ENCODE results near the gene TRAF1.
A peak's percentile ranks its signal among the peaks of the same experiment; 100 is the strongest.

The TRAF1 gene

DNA sequence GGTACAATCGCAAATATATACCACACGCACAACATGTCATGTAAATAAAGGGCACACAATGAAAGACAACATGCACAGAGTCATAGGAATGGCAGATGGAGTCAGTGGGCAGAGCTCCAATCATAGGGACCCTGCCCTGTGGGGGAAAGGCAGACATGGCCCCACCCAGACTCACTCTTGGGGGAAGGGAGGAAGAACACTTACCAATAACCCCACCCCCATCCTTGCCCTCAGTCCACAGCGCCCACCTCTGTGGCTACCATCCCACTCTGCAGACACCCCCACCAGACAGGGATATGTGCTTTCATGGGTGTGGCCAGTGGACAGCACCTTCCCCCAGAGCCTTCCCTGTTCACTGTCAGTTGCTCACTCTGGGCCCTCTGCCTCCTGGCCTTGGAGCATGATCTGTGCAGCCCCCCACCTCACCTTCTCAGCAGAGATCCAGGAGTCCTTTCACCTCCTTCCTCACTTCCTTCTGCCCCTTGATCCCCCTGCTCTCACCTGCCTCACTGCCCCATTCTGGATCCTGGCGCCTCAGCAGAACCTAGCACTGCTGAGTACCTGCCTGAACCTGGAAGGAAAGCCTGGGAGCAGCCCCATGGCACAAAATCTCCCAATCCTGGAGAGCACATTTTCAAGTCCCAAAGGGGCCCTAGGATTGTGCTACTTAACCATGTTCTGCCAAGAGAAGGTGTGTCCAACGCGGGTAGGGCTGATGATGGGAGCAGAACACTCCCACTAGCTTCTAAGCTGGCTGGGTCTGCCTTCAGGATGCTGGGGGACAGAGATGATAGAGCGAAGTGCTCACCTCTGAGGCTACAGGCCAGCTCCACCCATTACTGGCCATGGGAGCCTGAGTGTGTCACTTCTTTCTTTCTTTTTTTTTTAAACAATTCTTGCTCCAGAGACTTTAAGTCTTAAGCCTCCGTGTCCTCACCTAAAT, 48.1 kb downstream of the TRAF1 start:
- Histone ChIP-seq H4K5ac (ENCODE audit: low read length) (no peak overlapping the region), H3K79me2 (ENCODE audit: control insufficient read depth, insufficient read depth, low read length) (no peaks in the 10 kb centered on the region), H2AK5ac (ENCODE audit: low read length) (no peak overlapping the region), H3K9ac (ENCODE audit: low read length) (no peak overlapping the region), H3K79me1 (ENCODE audit: low read length) (no peaks in the 10 kb centered on the region), H2BK15ac (replicated peaks; ENCODE audit: low read depth) (no peak overlapping the region), H2BK5ac (ENCODE audit: low read length) (no peak overlapping the region), H3K4me3 (ENCODE audit: low read length) (no peak overlapping the region), H3K27me3 (ENCODE audit: insufficient read depth, low read length, poor library complexity) (peaks cover 2% of the 10 kb centered on the region), H3K56ac (ENCODE audit: low read length) (no peak overlapping the region), H3K4ac (ENCODE audit: low read depth, low read length) (no peak overlapping the region), H3K4me2 (ENCODE audit: low read length) (no peak overlapping the region), H3K36me3 (ENCODE audit: control insufficient read depth, insufficient read depth, low read length) (no peaks in the 10 kb centered on the region), H3K27ac (ENCODE audit: low read depth, low read length) (no peak overlapping the region), H3K23ac (ENCODE audit: low read length) (no peak overlapping the region), H4K8ac (ENCODE audit: low read depth, low read length) (no peak overlapping the region), H2BK120ac (ENCODE audit: low read depth, low read length) (no peak overlapping the region), H3K4me1 (ENCODE audit: control insufficient read depth, low read depth, low read length) (peaks cover 5% of the 10 kb centered on the region), H3K18ac (ENCODE audit: low read length) (no peak overlapping the region)
- WGBS (ENCODE audit: extremely low coverage, insufficient coverage, low lambda C conversion rate) = no CpG with 5 or more reads among the region's 8 CpGs
- no peak for DNase-seq

DNA sequence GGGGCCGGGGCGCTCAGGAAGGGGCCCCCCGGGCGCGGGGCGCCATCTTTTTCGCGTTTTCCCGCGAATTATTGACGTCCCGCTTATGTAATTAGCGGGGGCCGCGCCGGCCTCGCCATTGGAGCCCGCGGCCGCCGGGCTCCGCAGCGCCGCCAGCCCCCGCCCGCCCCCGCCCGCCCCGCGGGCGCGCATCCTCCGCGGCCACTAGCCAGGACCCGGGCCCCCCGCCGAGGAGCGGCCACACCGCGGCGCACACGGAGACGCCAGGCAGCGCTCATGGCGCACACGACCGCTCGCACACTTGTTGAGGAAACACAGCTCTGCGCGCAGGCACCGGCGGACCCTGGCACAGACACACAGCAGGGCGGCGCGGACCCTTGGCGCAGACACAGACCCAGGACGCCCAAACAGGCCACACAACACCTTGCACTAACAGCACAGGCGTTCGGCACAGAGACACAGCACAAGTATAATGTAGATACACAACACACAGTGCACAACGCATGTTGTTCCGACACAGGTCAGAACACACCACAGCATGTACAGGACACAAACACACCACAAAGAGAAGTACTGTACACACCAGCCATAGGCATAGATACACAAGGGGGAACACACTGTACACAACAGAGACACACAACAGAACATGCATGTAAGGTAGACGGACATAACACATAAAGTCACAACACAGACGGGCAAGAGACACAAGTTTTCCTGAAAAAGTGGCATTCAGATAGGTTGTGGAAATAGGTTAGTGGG, 49.1 kb downstream of the TRAF1 start:
- DNase-seq = no peak
- H2AK5ac ChIP-seq (ENCODE audit: low read length) = no peak overlapping the region

DNA sequence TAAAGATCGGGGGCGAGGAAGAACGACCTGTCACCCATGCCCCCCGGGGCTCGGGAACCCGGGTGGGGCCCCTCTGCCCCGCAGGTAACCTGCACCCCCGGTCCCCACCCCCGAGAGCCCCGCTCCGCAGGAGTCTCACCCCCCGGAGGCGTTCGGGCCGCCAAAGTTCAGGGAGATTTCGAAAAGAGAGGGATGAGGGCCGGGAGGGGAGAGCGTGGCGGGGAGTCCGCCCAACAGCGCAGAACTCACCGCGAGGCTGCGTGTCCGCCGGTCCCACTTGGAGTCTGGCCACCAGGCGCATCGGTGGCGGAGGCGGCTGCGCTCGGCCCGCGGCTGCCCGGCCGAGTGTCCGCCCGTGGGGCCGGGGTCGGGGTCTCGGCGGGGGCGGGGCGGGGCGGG, 49.8 kb downstream of the TRAF1 start, which contains the start of gene PHF19:
PHF19 (minus strand) TSS at position 347 of the 399 bp plus-strand sequence. CDS start 2,447 bp downstream, outside the sequence.
- no CpG with 5 or more reads among the region's 45 CpGs for WGBS (ENCODE audit: extremely low coverage, insufficient coverage, low lambda C conversion rate)

More for the DNA sequence above, 49.1 kb downstream of the TRAF1 start:
- Histone ChIP-seq H3K18ac (ENCODE audit: low read length) (no peak overlapping the region), H3K4me1 (ENCODE audit: control insufficient read depth, low read depth, low read length) (peaks cover 9% of the 10 kb centered on the region), H3K56ac (ENCODE audit: low read length) (peak overlapping the region; percentile 90), H3K4me3 (ENCODE audit: low read length) (peak overlapping the region; percentile 13), H4K8ac (ENCODE audit: low read depth, low read length) (no peak overlapping the region), H3K4ac (ENCODE audit: low read depth, low read length) (no peak overlapping the region), H3K9ac (ENCODE audit: low read length) (peak overlapping the region; percentile 71), H3K36me3 (ENCODE audit: control insufficient read depth, insufficient read depth, low read length) (no peaks in the 10 kb centered on the region), H2BK15ac (replicated peaks; ENCODE audit: low read depth) (no peak overlapping the region), H3K23ac (ENCODE audit: low read length) (peak overlapping the region; percentile 99), H3K79me2 (ENCODE audit: control insufficient read depth, insufficient read depth, low read length) (no peaks in the 10 kb centered on the region), H3K27me3 (ENCODE audit: insufficient read depth, low read length, poor library complexity) (peaks cover 2% of the 10 kb centered on the region), H4K5ac (ENCODE audit: low read length) (peak overlapping the region; percentile 79), H2BK120ac (ENCODE audit: low read depth, low read length) (no peak overlapping the region), H2BK5ac (ENCODE audit: low read length) (no peak overlapping the region), H3K79me1 (ENCODE audit: low read length) (no peaks in the 10 kb centered on the region), H3K27ac (ENCODE audit: low read depth, low read length) (no peak overlapping the region), H3K4me2 (ENCODE audit: low read length) (peak overlapping the region; percentile 61)
- WGBS (ENCODE audit: extremely low coverage, insufficient coverage, low lambda C conversion rate) = no CpG with 5 or more reads among the region's 63 CpGs

DNA sequence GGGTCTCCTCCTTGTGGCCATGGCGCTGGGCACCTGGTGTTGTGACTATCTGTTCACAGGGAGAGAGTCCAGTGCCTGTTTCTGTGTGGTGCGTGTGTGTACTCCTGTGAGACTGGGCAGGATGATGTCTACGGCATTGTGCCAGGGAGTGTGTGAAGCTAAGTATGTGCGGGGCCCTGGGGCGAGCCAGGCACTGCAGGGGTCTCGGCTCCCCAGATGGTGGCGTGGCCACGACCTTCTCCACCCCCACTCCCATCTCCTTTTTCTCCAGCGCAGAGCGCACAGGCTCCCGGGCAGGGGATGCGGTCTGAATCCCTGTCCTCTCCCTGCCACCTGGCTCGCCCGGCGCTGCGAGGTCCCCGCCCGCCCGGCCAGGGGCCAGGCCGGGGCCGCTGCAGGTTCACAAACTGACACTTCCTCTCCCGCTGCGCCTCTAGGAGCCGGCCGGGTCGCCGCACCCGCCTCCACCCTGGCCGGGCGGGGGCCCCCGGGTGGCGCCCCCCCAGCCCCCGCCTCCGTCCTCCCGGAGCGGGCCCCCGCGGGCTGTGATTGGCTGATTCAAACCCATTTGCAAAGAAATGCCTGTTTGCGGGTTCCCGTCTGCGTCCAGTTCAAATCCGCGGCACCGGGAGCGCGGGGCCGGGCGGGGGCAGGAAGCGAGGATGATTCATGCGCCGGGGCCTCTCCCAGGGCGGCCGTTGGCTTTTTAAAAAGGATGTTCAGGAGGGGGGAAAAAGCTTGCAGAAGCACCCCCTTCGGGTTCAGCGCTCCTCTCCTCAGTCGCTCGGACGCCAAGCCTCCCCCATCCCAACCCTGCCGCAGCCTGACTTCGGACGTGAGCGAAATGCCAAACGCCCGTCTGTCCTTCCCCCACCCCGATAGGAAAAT, 50.4 kb downstream of the TRAF1 start:
- peaks cover 9% of the 10 kb centered on the region for H3K4me1 ChIP-seq (ENCODE audit: control insufficient read depth, low read depth, low read length)
- no CpG with 5 or more reads among the region's 65 CpGs for WGBS (ENCODE audit: extremely low coverage, insufficient coverage, low lambda C conversion rate)
- peak overlapping the region; percentile 45 for H3K27ac ChIP-seq (ENCODE audit: low read depth, low read length)
- H3K18ac ChIP-seq (ENCODE audit: low read length) = peak overlapping the region; percentile 88
- peak overlapping the region; percentile 73 for H3K9ac ChIP-seq (ENCODE audit: low read length)
- no peaks in the 10 kb centered on the region for H3K79me1 ChIP-seq (ENCODE audit: low read length)
- H4K8ac ChIP-seq (ENCODE audit: low read depth, low read length) = no peak overlapping the region
- peak overlapping the region; percentile 9 for H3K4me2 ChIP-seq (ENCODE audit: low read length)
- peaks cover 2% of the 10 kb centered on the region for H3K27me3 ChIP-seq (ENCODE audit: insufficient read depth, low read length, poor library complexity)
- H3K4me3 ChIP-seq (ENCODE audit: low read length) = peak overlapping the region; percentile 36
- peak; percentile 72 for DNase-seq
- H2BK5ac ChIP-seq (ENCODE audit: low read length) = no peak overlapping the region
- no peak overlapping the region for H2BK15ac ChIP-seq (replicated peaks; ENCODE audit: low read depth)
- no peak overlapping the region for H2BK120ac ChIP-seq (ENCODE audit: low read depth, low read length)
- H3K79me2 ChIP-seq (ENCODE audit: control insufficient read depth, insufficient read depth, low read length) = no peaks in the 10 kb centered on the region
- peak overlapping the region; percentile 90 for H3K56ac ChIP-seq (ENCODE audit: low read length)
- no peaks in the 10 kb centered on the region for H3K36me3 ChIP-seq (ENCODE audit: control insufficient read depth, insufficient read depth, low read length)
- peak overlapping the region; percentile 64 for H3K4ac ChIP-seq (ENCODE audit: low read depth, low read length)
- no peak overlapping the region for H3K23ac ChIP-seq (ENCODE audit: low read length)
- no peak overlapping the region for H2AK5ac ChIP-seq (ENCODE audit: low read length)
- no peak overlapping the region for H4K5ac ChIP-seq (ENCODE audit: low read length)

More for the DNA sequence above, 49.8 kb downstream of the TRAF1 start, which contains the start of gene PHF19:
- Histone ChIP-seq H2BK15ac (replicated peaks; ENCODE audit: low read depth) (no peak within 1 kb of the TSS), H3K9ac (ENCODE audit: low read length) (peak within 1 kb of the TSS; percentile 73), H3K23ac (ENCODE audit: low read length) (peak within 1 kb of the TSS; percentile 99), H3K4me1 (ENCODE audit: control insufficient read depth, low read depth, low read length) (peaks cover 9% of the 10 kb centered on the region), H3K79me1 (ENCODE audit: low read length) (no peaks in the 10 kb centered on the region), H3K18ac (ENCODE audit: low read length) (peak within 1 kb of the TSS; percentile 88), H3K4me3 (ENCODE audit: low read length) (peak within 1 kb of the TSS; percentile 38), H4K5ac (ENCODE audit: low read length) (peak within 1 kb of the TSS; percentile 79), H4K8ac (ENCODE audit: low read depth, low read length) (no peak within 1 kb of the TSS), H2BK120ac (ENCODE audit: low read depth, low read length) (no peak within 1 kb of the TSS), H3K79me2 (ENCODE audit: control insufficient read depth, insufficient read depth, low read length) (no peaks in the 10 kb centered on the region), H2BK5ac (ENCODE audit: low read length) (no peak within 1 kb of the TSS), H3K4me2 (ENCODE audit: low read length) (peak within 1 kb of the TSS; percentile 61), H3K27ac (ENCODE audit: low read depth, low read length) (peak within 1 kb of the TSS; percentile 45), H3K36me3 (ENCODE audit: control insufficient read depth, insufficient read depth, low read length) (no peaks in the 10 kb centered on the region), H2AK5ac (ENCODE audit: low read length) (no peak within 1 kb of the TSS), H3K27me3 (ENCODE audit: insufficient read depth, low read length, poor library complexity) (peaks cover 2% of the 10 kb centered on the region), H3K56ac (ENCODE audit: low read length) (peak within 1 kb of the TSS; percentile 90), H3K4ac (ENCODE audit: low read depth, low read length) (peak within 1 kb of the TSS; percentile 64)
- DNase-seq = no peak

DNA sequence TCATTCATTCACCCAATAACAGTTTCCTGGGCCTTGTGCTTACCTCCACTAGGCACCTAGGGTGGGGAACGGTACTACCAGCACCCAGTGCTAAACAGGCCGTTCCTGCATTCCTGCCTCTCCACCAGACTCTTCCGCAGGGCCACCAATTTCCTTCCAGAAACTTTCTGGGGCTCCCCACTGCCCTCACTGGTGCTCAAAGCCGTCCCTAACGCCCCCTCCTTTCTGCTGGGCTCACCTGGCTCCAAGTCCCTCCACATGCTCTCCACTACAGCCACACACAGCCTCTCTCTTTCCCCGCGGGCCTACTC, 51.0 kb downstream of the TRAF1 start:
- H4K8ac ChIP-seq (ENCODE audit: low read depth, low read length) = no peak overlapping the region

More for the DNA sequence above, 51.0 kb downstream of the TRAF1 start:
- no peaks in the 10 kb centered on the region for H3K79me1 ChIP-seq (ENCODE audit: low read length)
- H4K5ac ChIP-seq (ENCODE audit: low read length) = no peak overlapping the region
- no peak overlapping the region for H3K23ac ChIP-seq (ENCODE audit: low read length)
- no peak overlapping the region for H2BK5ac ChIP-seq (ENCODE audit: low read length)
- no peaks in the 10 kb centered on the region for H3K79me2 ChIP-seq (ENCODE audit: control insufficient read depth, insufficient read depth, low read length)
- no peak overlapping the region for H3K4me3 ChIP-seq (ENCODE audit: low read length)
- H3K36me3 ChIP-seq (ENCODE audit: control insufficient read depth, insufficient read depth, low read length) = no peaks in the 10 kb centered on the region
- no peak overlapping the region for H3K4ac ChIP-seq (ENCODE audit: low read depth, low read length)
- peak overlapping the region; percentile 34 for H3K9ac ChIP-seq (ENCODE audit: low read length)
- no peak for DNase-seq
- peak overlapping the region; percentile 52 for H3K56ac ChIP-seq (ENCODE audit: low read length)
- no peak overlapping the region for H3K18ac ChIP-seq (ENCODE audit: low read length)
- no peak overlapping the region for H3K4me2 ChIP-seq (ENCODE audit: low read length)
- H2BK15ac ChIP-seq (replicated peaks; ENCODE audit: low read depth) = no peak overlapping the region
- peaks cover 2% of the 10 kb centered on the region for H3K27me3 ChIP-seq (ENCODE audit: insufficient read depth, low read length, poor library complexity)
- no peak overlapping the region for H2AK5ac ChIP-seq (ENCODE audit: low read length)
- peak overlapping the region; percentile 25 for H3K27ac ChIP-seq (ENCODE audit: low read depth, low read length)
- peaks cover 9% of the 10 kb centered on the region for H3K4me1 ChIP-seq (ENCODE audit: control insufficient read depth, low read depth, low read length)
- no peak overlapping the region for H2BK120ac ChIP-seq (ENCODE audit: low read depth, low read length)
- no CpG with 5 or more reads among the region's 7 CpGs for WGBS (ENCODE audit: extremely low coverage, insufficient coverage, low lambda C conversion rate)
